ENCODE measurements around the gene RERE.

RERE gene

DNA sequence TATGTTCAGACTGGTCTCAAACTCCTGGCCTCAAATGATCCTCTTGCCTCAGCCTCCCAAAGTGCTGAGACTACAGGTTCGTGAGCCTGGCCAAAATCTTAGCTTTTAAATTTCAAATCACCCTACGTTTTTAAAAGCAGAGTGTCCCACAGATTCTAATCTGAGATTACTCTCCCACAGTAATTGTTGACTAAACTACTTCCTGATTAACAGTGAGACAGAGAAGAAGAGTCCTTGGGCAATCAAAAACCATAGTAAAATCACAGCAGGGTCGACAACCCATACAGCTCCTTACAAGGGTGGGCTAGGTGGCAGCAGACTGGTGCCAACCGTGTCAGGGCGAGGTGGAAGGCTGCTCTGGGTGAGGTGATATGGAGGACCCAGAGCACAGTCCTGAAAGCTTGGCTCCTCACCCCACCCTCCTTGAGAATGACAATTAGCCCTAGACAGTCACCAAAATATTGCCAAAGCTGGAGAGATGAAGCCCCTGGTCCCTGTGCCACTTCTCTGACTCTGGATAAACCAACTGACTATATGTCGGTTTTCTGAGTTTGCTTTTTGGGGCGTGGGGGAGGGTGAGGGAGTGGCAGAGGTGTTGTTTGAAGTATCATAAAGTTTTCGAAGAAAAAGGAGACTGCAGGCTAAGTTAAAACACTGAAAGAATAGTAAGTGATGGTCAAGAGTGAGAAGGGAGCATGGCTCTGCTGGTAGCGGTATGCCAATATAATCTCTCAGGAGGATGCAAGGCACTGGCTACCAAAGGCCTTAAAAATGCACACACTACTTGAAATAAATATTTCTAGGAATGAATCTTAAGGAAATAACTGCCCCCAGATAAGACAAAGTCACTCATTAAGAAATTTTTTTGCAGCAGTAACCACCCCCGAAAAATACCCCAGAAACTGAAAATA is 412.7 kb downstream of the RERE start:
- DNase-seq (ENCODE audit: low read depth) = no peak

DNA sequence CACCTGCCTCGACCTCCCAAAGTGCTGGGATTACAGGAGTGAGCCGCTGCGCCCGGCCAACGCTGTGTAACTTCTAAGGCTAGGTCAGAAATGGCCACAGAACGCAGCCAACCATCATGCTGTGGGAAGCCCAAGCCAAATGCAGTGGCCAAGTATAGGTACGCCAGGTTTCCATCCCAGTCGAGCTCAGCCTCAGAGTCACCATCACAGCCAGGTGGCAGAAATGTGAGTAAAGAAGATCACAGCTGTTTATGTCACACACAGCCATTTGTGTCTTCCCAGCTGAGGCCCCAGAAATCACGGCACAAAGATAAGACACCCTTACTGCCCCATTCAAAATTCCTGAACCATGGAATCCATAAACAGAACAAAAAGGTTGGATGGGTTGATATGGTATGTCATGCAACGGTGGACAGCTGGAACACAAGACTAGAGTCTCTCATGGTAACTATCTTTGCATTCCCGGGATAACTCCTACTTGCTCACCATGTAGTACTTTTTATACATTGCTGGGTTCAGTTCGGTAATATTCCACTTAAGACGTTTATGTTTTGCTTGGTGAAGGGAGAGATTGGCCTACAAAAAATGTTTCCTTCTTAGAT is 415.2 kb downstream of the RERE start:
- DNase-seq (ENCODE audit: low read depth) = no peak

DNA sequence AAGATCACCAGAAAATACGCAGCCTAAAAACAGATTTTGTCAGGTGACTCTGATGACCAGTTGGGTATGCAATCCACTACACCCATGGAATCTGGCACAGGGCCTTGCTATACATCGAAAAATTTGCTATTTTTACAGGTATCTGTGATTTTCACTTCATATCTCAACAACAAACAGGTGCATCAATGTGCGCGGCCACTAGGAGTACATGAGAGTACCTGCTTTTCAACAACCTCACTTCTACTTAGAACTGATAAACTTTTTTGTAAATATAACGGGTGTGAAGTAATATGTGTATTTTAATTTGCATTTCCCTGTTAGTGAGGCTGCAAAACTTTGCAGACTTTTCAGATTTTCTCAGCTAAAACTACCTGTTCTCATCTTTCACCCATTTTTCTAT is 418.8 kb downstream of the RERE start:
- DNase-seq (ENCODE audit: low read depth) = no peak

DNA sequence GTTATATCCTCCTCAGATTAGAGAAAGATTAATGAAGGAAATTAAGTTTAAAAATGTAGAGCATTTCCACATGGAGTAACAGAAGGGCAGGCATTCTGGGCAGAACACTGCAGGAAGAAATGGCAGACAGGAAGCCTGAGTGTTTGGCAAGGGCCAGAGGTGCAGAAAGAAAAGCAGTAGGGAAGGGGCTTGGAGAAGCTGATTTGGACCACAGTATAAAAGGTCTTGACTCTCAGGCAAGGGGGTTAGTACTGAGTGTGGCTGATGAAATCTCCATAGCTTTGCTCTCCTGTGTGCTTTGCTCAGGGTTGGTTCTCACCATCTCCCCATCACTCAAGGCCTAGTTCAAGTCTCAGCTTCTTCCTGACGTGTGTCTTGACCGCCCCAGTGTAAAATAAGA is 419.4 kb downstream of the RERE start:
- no peak for DNase-seq (ENCODE audit: low read depth)

DNA sequence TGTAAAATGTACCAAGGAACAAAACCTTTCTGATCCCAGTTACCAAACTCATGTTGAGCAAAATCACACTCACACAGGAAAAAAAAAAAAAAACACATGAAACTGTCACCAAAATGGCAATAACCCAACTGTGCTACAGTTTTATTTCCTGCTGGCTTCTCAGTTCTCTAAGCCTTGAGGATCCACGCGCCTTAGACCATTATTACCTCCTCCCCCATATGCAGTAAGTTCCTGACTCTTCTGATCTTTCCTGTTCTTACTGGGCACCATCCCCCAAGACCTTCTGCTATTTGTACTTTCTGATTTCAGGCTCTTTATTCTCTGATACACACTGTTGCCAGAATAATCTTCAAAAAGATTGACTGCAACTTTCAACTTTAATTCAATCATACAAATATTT is 419.9 kb downstream of the RERE start:
- DNase-seq (ENCODE audit: low read depth) = peak; percentile 55

DNA sequence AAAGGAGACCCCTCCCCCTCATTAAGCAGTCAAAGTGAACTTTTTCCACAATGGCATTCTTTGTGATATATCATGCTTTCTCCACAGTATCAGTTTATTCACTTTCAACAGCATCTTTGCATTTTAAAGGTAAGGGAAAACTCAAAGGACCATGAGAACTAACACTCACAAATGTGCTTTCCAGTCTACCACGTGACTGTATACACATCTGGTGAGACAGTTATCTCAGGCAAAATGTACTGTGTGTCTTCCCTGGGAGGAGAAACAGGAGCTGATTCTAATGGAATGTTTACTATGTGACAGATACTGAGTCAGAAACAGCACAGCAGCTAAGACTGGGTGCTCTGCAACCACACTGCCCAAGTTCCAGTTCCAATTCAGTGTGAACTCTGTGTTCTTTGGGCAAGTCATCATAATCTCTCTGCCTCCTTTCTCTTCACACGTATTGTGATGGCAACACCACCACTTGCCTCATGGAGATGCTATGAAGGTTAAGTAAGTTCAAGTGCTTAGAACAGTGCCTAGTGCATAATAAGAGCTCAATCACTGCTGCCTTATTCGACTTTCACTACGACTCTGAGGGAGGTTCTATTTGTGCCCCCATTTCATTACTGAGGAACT is 420.5 kb downstream of the RERE start:
- DNase-seq (ENCODE audit: low read depth) = peak; percentile 100

DNA sequence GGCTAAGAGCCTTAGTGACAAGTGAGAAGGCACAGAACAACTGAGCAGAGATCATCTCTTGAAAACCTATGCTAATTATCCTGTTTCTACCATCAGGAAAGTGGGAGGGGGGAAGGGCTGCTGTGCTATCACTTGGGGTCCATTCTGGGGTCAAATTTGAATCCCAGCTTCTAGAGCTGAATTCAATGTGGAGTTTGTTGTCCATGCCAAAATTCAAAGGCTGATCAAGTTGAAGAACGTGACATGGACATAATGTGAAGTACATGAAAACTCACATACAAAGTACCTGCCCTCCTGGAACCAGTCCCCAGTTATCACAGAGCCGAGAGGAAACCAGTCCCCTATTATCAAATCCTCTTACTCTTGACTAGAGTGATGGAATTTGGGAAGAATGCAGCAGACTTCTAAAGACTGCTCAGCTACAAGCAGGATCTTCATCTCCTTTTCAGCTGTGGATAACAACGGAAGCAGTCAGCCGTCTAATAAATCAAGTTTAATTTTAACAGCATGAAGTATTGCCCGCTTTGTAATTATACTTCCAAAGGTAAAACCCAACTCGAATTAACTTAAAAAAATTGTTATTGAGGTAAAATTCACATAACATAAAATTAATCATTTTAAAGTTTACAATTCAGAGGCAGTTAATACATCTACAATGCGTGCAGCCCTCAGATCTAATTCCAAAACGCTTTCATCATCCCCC is 421.2 kb downstream of the RERE start:
- peak; percentile 78 for DNase-seq (ENCODE audit: low read depth)

DNA sequence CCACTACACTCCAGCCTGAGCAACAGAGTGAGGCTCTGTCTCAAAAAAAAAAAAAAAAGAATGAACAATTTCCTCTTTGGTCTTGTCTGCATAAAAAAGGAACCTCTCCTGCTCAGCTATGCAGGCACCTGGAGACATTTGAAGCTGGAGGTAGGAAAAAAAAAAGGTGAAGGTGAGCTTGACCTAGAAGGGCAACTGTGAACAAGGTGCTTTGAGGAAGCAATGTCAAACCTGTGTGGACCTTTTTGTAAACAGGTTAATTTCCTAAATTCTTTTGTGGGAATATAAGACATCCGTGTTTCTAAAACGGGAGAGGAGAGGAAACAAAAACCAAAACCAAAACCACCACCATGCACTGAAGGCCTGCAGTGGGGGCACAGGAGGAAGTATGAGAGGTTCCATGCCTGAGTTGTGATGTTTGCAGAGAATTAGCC is 422.0 kb downstream of the RERE start:
- DNase-seq (ENCODE audit: low read depth) = no peak

DNA sequence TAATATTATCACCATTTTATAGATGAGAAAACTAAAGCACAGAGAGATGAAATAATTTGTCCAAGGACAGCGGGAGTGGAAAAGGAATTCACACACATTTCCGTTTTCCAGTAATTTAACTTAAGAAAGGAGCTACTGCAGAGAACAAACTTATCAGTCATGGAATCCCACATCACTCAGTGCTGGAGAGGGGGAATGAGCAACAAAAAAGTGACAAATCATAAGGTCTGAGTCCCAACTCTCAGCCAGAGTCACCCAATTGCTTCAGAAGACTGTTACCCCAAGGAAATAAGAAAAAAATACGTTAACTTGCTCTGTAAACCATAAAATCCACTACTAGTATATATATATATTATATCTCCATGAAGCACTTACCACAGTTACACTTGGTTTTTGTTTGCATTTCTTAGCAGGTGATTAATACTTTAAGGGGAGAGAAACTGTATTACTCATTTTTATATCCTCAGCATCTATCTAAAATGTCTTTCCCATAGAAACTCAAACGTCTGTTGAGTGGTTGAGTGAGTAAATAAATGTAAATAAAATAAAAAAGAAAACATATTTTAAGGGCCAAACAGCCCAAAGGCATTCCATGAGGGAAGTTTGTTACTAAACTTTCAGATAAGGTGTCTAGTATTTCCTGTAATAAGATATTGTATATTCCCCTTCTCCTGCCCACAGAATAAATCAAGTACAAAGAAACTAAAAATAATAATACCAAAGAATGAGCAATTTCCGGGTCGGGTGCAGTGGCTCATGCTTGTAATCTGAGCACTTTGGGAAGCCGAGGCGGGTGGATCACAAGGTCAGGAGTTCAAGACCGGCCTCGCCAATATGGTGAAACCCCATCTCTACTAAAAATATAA is 422.8 kb downstream of the RERE start:
- DNase-seq (ENCODE audit: low read depth) = peak; percentile 93

DNA sequence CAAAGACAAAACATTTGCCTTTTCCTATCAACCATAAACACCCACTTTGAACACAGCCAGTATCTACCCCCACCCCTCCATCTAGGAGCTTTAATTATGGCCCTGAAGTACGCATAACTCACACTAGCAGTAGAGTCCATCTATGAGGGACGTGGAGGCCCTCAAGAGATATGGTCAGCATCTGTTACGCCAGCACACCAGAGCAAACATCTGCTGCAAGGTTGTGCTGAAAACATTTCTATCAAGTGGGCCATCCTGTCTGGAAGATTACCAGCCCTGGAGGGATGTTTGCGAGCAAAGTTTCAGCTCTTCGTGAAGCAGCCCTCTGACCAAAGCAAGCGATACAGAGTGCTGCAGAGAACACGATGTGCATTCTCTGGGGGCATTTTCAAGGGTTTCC is 424.9 kb downstream of the RERE start:
- DNase-seq (ENCODE audit: low read depth) = no peak

DNA sequence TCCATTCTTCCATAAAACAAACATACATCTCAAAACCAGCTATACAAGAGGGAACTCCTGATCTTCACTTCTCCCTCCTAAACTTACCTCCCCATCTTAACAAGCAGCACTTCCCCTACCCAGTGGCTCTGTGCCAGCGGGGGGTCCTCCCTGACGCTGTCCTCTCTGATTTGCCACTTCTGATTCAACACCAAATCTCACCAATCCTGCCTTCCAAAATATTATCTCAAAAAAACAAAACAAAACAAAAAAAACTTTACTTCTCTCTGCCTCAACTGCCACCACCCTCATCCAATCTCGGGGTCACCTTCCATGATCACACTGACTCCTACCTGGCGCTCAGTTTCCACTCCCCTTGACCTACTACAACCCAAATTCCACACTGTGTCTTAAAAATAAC is 426.7 kb downstream of the RERE start:
- no peak for DNase-seq (ENCODE audit: low read depth)

DNA sequence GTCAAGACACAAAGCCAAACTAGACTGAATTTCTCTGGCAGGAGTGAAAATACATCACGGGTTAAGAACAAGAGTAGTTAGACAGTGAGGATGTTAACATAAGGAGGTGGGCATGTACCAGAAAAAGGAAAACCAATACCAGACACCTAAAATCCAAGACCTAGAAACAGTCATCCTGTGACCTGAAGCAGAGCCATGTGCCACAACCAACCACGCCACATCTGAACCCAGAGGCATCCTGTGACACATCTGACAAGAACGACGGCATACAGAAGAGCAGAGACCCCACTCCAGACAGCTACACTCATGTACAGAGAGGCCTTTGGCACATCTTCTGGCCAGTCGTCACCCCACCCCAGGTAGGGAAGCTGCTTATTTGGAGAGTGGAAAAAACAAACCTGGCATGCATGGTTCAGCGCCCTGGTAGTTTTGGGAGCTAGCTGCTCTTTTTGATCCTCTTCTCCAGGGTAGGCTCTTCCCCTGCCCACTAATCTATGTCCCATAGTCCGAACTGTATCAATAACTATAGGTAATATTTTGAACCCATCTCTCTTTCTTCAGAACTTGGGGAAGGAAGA is 427.4 kb downstream of the RERE start:
- DNase-seq (ENCODE audit: low read depth) = no peak

DNA sequence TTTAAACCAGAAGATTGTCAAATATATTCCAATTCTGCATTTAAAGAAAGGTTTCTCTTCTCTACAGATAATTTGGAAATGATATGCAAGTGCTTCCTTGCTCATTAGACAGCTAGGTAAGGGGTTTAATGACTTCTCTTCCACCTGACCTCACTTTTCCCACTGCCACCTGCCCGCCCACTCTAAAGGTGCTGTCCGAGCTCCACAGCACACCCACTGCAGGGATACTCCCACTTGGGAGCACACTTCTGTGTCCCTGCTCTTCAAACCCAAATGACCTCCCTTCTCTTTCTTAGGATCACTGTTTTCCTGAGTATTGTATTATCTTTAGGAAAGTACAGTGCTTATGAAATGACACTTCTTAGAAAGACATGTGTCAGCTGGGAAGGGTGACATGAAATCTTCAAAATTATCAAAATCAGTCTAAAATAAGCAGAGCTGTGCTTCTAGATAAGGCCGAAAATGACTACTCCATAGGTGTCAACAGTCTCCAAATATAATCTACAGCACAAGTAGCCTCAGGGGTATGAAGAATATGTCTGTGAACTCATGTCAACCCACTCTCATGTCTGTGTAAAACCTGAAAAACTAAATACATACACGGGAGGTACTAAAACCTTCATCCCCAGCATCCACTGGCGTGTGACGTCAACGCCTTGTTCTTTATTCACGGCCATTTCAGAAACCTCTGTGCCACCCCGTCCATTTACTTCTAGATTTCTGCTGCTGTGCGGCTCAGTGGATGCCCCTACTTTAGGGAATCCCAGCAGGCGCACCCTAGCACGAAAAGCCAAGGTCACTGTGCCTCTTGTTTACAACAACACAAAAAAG is 428.5 kb downstream of the RERE start:
- DNase-seq (ENCODE audit: low read depth) = no peak

DNA sequence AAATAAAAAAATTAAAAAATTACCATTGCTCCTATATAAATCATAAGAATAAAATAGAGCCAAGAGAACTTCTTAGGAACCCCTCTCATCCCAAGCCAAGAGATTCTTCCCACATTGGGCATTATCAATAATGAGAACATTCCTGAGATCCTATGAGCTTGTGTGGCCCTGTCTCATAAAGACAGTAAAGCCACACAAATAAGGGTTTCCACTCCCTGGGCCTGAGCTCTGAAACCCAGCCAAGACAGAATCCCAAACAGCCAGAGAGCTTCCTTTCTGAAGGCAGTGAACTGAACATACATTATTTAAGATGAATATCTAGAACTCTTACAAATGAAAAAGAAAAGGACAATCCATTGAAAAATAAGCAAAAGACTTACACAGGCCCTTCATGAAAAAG is 431.2 kb downstream of the RERE start:
- DNase-seq (ENCODE audit: low read depth) = no peak

DNA sequence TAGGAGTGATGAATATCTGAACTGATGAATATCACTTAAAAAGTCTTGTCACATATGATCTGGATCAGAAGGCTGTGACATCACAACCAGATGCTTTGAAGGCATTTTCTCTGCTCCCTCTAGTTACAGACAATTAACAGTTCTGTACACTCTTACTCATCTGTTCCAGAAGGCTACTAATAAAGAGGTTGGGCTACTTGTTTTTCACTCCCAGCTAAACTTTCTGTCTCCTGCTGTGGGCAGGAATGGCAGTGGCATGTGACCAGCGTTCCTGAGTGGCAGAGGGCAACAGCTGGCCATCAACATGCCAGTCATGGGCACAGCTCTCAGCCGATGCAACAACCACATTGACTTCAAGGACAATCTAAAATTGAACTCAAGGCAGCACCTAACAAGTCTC is 432.9 kb downstream of the RERE start:
- no peak for DNase-seq (ENCODE audit: low read depth)

DNA sequence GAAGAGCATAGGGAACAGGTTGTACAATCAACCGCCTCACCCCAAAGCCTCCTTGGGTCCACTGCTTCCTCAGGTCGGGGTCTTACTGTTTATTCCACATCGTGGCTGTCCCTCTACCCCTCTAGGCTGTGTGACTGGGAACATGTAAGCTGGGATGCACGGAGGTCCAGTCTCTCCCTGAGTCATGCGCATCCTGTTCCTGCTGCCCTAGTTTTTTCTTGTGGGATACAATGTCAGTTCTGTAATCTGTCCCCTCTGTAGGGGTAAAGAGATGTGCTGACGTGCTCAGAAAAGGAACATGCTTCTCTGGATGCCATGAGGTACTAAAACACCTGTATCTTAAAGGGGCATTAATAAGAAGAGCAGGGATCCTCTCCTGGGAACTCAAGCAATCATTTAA is 433.4 kb downstream of the RERE start:
- peak; percentile 52 for DNase-seq (ENCODE audit: low read depth)

DNA sequence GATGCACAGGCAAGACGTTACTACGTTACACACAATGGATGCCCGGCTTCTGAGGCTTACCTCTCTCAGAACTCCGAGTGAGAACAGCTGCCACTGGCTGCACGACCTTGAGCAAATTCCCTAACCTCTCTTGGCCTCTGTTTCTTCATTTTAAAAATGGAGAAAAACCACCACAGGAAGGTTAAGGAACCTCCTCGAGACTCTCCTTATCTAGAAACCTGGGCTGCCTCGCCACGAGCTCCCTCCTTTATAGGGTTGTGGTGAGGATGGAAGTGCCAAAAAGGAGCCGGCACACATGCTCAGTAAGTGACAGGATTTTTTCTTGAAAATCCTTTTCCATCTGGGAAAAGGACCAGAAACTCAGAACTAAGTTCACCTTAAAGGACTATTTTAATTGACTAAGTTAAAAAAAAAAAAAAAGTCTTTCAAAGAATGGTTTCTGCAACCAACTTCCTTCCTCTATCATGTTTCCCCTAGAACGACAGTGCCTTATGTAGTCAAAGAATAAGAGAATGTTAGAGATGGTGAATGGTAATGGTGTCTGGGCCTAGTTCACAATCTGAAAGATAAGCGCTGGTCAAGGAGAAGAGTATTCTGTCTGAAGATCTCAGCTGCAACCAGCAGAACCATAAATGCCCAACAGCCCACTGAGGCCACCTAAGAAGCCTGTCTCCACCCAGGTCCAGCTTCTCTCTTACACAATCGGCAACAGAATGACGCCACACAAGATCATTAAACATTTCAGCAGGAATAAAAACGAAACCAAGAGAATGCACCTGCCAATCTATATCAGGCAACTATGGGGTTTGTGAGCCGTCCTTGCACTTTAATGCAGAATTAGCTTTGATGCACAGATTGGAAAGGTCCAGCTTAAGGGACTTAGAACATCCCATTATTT is 434.6 kb downstream of the RERE start:
- no peak for DNase-seq (ENCODE audit: low read depth)

DNA sequence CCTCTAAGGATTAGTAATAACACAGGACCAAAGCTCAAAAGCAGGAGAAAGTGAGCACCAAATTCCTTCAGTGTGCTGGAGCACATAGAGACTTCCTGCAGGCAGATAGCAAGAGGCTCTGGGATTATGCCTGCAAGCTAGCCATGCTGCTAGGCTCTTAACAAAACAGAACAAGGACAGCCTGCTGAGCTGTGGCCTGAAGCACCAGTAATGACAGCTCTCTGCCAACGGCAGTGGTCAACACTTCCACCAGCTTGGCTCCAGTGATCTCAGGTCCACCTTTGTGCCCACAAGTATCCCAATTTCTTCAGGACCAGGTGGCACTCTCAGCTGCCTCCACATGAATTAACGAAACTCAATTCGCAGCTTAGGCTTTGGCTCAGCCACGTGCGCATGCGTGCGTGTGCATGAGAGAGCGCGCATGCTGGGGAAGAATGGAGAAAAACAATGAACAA is 435.4 kb downstream of the RERE start:
- peak; percentile 55 for DNase-seq (ENCODE audit: low read depth)

DNA sequence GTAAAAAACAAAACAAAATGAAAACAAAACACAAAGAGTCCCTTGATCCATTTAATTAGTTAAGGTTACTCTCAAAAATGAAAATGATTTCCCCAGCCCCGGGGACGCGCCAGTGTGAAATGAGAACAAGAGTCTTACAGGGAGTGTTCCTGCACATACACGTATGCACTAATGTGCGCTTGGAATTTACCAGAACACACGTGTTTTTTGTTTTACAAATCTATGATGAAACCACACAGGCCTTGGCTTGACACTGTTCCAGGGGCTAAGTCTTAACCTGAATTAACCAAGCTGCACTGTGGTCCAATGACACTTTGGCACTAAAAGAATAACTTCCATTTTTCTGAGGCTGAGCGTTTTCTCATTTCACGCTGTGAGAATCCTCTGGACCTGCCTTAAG is 435.8 kb downstream of the RERE start:
- peak; percentile 43 for DNase-seq (ENCODE audit: low read depth)
